Adipocyte (in vitro differentiated cells): ENCODE data around the gene AKAP9.
"Not testable (repeated sequence)": the region's sequence is repeated elsewhere in the genome, so short reads cannot be mapped to it uniquely, and the experiment has no call there.

ENCODE experiments used
- DNase-seq: peaks from one replicate; pipeline ENCODE4 v3.0.0-alpha.2; 2015; ENCODE audit warnings: low read depth
- H3K27me3 ChIP-seq: replicated peaks from 2 replicates; pipeline ENCODE4 v1.7.0; 2013; ENCODE audit warnings: mild to moderate bottlenecking, low read length, moderate library complexity; ENCODE audit not compliant: control insufficient read depth, insufficient read depth
- H3K36me3 ChIP-seq: 2 replicates; pipeline ENCODE4 v1.7.0; 2013; ENCODE audit warnings: low read length, mild to moderate bottlenecking, moderate library complexity; ENCODE audit not compliant: control insufficient read depth, insufficient read depth, severe bottlenecking
- H3K4me1 ChIP-seq: 2 replicates; pipeline ENCODE4 v1.7.0; 2013; ENCODE audit warnings: mild to moderate bottlenecking, low read length, moderate library complexity; ENCODE audit not compliant: control insufficient read depth, insufficient read depth
- H3K4me3 ChIP-seq: 2 replicates; pipeline ENCODE4 v1.7.0; 2013; ENCODE audit warnings: mild to moderate bottlenecking, low read length, moderate library complexity
- H3K9ac ChIP-seq: 2 replicates; pipeline ENCODE4 v1.7.0; 2013; ENCODE audit warnings: mild to moderate bottlenecking, low read length, moderate library complexity
- H3K9me3 ChIP-seq: 2 replicates; pipeline ENCODE4 v1.7.0; 2013; ENCODE audit warnings: mild to moderate bottlenecking, low read length, moderate library complexity; ENCODE audit not compliant: control insufficient read depth

The AKAP9 gene

DNA sequence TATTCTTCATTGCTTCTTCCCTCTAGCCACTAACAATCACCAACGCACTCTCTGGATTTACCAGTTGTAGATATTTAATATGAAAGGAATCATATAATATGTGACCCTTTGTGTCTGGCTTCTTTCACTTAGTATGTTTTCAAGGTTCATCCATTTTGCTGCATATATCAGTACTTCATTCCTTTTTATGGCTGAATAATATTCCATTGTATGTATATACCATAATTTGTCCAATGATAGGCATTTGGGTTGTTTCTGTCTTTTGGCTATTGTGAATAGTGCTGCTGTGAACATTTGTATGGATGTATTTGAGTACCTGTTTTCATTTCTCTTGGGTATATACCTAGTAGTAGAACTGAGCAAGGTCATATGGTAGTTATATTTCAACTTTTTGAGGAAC, 7.3 kb downstream of the AKAP9 start:
- peaks cover 18% of the 10 kb centered on the region for H3K4me1 ChIP-seq
- H3K9ac ChIP-seq = no peak overlapping the region
- DNase-seq = no peak
- no peaks in the 10 kb centered on the region for H3K36me3 ChIP-seq
- no peaks in the 10 kb centered on the region for H3K27me3 ChIP-seq
- H3K4me3 ChIP-seq = no peak overlapping the region
- H3K9me3 ChIP-seq = no peaks in the 10 kb centered on the region

- no peak overlapping the region for H3K4me3 ChIP-seq
- no peaks in the 10 kb centered on the region for H3K36me3 ChIP-seq
- no peak overlapping the region for H3K9ac ChIP-seq
- peaks cover 24% of the 10 kb centered on the region for H3K4me1 ChIP-seq
- no peaks in the 10 kb centered on the region for H3K9me3 ChIP-seq
- no peaks in the 10 kb centered on the region for H3K27me3 ChIP-seq
- DNase-seq = no peak
Measured at GRCh38 chr7:91949221-91950009, 8.8 kb downstream of the AKAP9 start.

DNA sequence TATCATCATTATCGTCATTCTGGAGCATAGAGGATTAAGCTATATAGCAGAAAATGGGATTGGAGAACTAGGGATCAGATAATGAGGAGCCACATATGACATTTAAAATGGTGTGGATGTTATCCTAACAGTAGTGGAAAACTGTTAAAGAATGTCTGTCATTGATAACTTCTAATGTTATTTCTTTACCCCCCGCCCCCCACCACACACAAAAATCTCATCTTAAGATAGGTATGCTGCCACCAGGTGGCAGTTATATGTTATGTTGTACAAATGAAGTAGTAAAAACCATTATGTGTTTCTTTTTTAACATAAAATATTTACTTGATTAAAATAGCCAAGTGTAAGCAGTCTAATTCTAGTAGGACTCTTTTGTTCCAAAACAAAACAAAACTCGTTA, 13.0 kb downstream of the AKAP9 start:
- Histone ChIP-seq H3K4me1 (peaks cover 7% of the 10 kb centered on the region), H3K9ac (no peak overlapping the region), H3K36me3 (no peaks in the 10 kb centered on the region), H3K4me3 (no peak overlapping the region), H3K9me3 (no peaks in the 10 kb centered on the region), H3K27me3 (no peaks in the 10 kb centered on the region)
- DNase-seq = no peak

- DNase-seq, H3K9ac ChIP-seq, H3K4me3 ChIP-seq, H3K27me3 ChIP-seq, H3K9me3 ChIP-seq, H3K4me1 ChIP-seq, H3K36me3 ChIP-seq: not testable (repeated sequence)
Measured at GRCh38 chr7:91956464-91956863, 15.8 kb downstream of the AKAP9 start.

DNA sequence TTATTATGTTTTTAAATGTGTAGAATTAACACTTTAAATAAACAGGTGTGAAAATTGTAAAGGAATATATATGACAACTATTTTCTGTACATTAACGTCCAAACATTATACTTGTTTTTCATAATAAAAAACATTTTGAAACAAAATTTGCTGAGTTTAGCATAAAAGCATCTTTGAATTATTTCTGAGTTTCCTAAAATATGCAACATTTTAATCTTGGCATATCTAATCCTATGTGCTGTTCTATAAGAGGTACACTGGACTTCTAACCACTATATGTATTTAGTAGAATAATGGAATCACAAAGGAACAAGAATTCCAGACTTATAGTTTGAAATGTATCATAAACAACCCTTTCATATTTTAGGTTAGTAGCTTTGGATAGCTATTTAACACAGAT, 16.6 kb downstream of the AKAP9 start:
- Histone ChIP-seq H3K9me3 (no peaks in the 10 kb centered on the region), H3K36me3 (no peaks in the 10 kb centered on the region), H3K4me3 (no peak overlapping the region), H3K4me1 (peaks cover 7% of the 10 kb centered on the region), H3K9ac (no peak overlapping the region), H3K27me3 (no peaks in the 10 kb centered on the region)
- no peak for DNase-seq

DNA sequence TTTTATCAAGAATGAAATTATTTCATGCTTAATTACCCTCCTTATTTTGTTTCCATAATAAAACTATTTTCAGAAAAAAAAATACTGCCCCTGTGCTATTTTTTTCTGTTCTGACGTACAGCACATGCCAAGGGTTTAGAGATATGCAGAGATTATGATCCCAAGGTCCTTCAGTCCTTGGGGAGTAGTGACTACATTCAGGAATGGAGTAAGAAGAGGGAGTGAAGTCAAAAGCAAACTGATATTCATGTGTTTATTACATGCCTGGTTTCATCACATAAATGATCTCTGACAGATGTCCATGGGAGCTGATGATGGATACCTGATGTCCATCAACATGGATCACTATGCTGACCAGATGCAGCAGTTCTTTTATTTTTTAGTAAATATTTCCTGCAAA, 17.2 kb downstream of the AKAP9 start:
- Histone ChIP-seq H3K36me3 (no peaks in the 10 kb centered on the region), H3K9ac (no peak overlapping the region), H3K27me3 (no peaks in the 10 kb centered on the region), H3K4me1 (peaks cover 7% of the 10 kb centered on the region), H3K4me3 (no peak overlapping the region), H3K9me3 (no peaks in the 10 kb centered on the region)
- DNase-seq = no peak

DNA sequence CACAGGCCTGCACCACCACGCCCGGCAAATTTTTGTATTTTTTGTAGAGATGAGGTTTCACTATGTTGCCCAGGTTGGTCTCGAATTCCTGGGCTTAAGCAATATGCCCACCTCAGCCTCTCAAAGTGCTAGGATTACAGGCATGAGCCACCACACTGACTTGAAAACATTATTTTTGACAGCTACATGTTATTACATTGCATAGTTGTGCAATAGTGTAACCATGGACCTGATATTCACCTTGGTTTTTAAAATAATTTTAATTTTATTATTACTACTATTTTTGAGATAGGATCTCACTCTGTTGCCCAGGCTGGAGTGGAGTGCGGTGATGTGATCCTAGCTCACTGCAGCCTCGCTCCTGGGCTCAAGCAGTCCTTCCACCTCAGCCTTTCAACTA, 18.4 kb downstream of the AKAP9 start:
- no peaks in the 10 kb centered on the region for H3K27me3 ChIP-seq
- no peak for DNase-seq
- H3K9ac ChIP-seq = no peak overlapping the region
- H3K4me1 ChIP-seq = no peaks in the 10 kb centered on the region
- H3K4me3 ChIP-seq = no peak overlapping the region
- no peaks in the 10 kb centered on the region for H3K9me3 ChIP-seq
- no peaks in the 10 kb centered on the region for H3K36me3 ChIP-seq

GRCh38 chr7:91961816-91962215, 21.2 kb downstream of the AKAP9 start:
- H3K4me3 ChIP-seq = no peak overlapping the region
- no peaks in the 10 kb centered on the region for H3K36me3 ChIP-seq
- DNase-seq = no peak
- no peaks in the 10 kb centered on the region for H3K27me3 ChIP-seq
- no peaks in the 10 kb centered on the region for H3K9me3 ChIP-seq
- H3K9ac ChIP-seq = no peak overlapping the region
- no peaks in the 10 kb centered on the region for H3K4me1 ChIP-seq

- DNase-seq = no peak
- no peak overlapping the region for H3K9ac ChIP-seq
- no peaks in the 10 kb centered on the region for H3K9me3 ChIP-seq
- H3K4me1 ChIP-seq = no peaks in the 10 kb centered on the region
- no peak overlapping the region for H3K4me3 ChIP-seq
- no peaks in the 10 kb centered on the region for H3K36me3 ChIP-seq
- no peaks in the 10 kb centered on the region for H3K27me3 ChIP-seq
Measured at GRCh38 chr7:91962419-91962818, 21.8 kb downstream of the AKAP9 start.

DNA sequence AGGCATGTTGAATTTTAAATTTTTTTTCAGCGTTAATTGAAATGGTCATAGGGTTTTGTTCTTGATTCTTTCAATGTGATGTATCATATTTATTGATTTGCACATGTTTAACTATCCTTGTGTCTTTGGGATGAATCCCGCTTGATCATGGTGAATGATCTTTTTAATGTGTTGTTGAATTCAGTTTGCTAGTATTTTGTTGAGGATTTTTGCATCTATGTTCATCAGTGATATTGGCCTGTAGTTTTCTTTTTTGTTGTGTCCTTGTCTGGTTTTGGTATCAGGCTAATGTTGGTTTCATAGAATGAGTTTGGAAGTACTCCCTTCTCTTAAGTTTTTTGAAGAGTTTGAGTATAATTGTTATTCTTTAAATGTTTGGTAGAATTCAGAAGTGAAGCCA, 26.9 kb downstream of the AKAP9 start:
- not testable (repeated sequence) for H3K9me3 ChIP-seq, H3K9ac ChIP-seq, DNase-seq, H3K36me3 ChIP-seq, H3K4me1 ChIP-seq, H3K4me3 ChIP-seq, H3K27me3 ChIP-seq

DNA sequence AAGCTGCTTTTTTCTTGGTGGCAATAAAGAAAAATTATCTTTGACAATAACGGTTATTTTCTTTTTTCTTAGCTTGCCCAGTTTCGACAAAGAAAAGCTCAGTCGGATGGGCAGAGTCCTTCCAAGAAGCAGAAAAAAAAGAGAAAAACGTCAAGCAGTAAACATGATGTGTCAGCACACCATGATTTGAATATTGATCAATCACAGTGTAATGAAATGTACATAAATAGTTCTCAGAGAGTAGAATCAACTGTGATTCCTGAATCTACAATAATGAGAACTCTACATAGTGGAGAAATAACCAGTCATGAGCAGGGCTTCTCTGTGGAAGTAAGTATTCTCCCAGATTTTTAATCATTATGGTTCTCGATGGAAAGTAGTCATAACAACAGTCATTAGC, 33.0 kb downstream of the AKAP9 start:
- DNase-seq = no peak

DNA sequence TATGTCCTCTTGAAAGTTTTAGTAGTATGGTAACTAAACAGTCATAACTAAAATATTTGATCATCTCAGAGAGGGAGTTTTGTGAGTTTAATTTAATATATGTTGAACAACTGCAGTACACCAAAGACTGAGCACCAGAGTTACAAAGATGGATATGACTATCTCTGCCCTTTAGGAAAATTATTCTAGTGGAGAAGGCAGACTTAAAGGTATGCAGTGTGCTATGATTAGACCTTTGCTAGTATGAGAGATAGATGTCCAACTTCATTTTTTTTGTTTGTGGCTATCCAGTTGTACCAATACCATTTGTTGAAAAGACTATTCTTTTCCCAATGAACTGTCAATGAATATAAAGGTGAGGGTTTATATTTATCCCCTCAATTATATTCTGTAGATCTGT, 33.4 kb downstream of the AKAP9 start:
- H3K36me3 ChIP-seq = peaks cover 5% of the 10 kb centered on the region
- no peaks in the 10 kb centered on the region for H3K9me3 ChIP-seq
- H3K27me3 ChIP-seq = no peaks in the 10 kb centered on the region
- H3K4me1 ChIP-seq = no peaks in the 10 kb centered on the region
- DNase-seq = no peak
- H3K4me3 ChIP-seq = no peak overlapping the region
- H3K9ac ChIP-seq = no peak overlapping the region

More for the DNA sequence above, 33.0 kb downstream of the AKAP9 start:
- H3K9ac ChIP-seq = no peak overlapping the region
- H3K36me3 ChIP-seq = peaks cover 5% of the 10 kb centered on the region
- H3K4me1 ChIP-seq = no peaks in the 10 kb centered on the region
- H3K9me3 ChIP-seq = no peaks in the 10 kb centered on the region
- H3K27me3 ChIP-seq = no peaks in the 10 kb centered on the region
- no peak overlapping the region for H3K4me3 ChIP-seq
